WTC11 (cell line): Measurements from ENCODE around the gene PRPH. TPM values are rescaled to one million over a fixed set of nuclear protein-coding genes. Genes with fewer than 3 reads are reported as not detected.

Experiments used
- ATAC-seq: fragments of 200-7000 bp; cut with Tn5 transposase; 2 replicates; pipeline ENCODE4 v1.10.0; 2021; ENCODE audit warnings: mild to moderate bottlenecking, moderate library complexity
- CTCF ChIA-PET: fragments of 300-600 bp; sonication (Branson Sonifier 250); formaldehyde crosslinking; loops from one replicate; lab custom pipeline; 2021; ENCODE audit warnings: antibody characterized with exemption; lab: Charles Lee
- POLR2A ChIA-PET: fragments of 350-600 bp; sonication (Branson Sonifier 250); formaldehyde crosslinking; loops from one replicate; lab custom pipeline; 2021; ENCODE audit warnings: antibody characterized with exemption; lab: Charles Lee
- DNase-seq: peaks from one replicate; pipeline ENCODE4 v3.0.0; 2021; ENCODE audit warnings: low spot score
- H3K27ac Mint-ChIP-seq: 2 replicates; pipeline ENCODE4 v1.8.0; 2021; ENCODE audit warnings: mixed read lengths
- H3K27me3 Mint-ChIP-seq: 2 replicates; pipeline ENCODE4 v1.8.0; 2021; ENCODE audit warnings: low read depth, mild to moderate bottlenecking, moderate library complexity, mixed read lengths
- H3K36me3 Mint-ChIP-seq: 2 replicates; pipeline ENCODE4 v1.8.0; 2021; ENCODE audit warnings: mixed read lengths
- H3K4me1 Mint-ChIP-seq: 2 replicates; pipeline ENCODE4 v1.8.0; 2022; ENCODE audit warnings: mixed read lengths
- H3K4me3 Mint-ChIP-seq: 2 replicates; pipeline ENCODE4 v1.8.0; 2021; ENCODE audit warnings: mild to moderate bottlenecking, moderate library complexity, mixed read lengths
- H3K9me3 Mint-ChIP-seq: 2 replicates; pipeline ENCODE4 v1.8.0; 2021; ENCODE audit warnings: mixed read lengths
- ARID4B ChIP-seq: sonication (generic); formaldehyde crosslinking; IDR thresholded peaks from 2 replicates; pipeline ENCODE4 v1.8.0; 2023; ENCODE audit warnings: missing genetic modification reagents, mild to moderate bottlenecking, borderline replicate concordance
- CBFB ChIP-seq: sonication (generic); formaldehyde crosslinking; IDR thresholded peaks from 2 replicates; pipeline ENCODE4 v1.8.1; 2022; ENCODE audit warnings: mild to moderate bottlenecking, low read depth, missing genetic modification reagents
- CTCF ChIP-seq: fragments of 200-600 bp; IDR thresholded peaks from 2 replicates; pipeline ENCODE4 v1.8.0; 2022; ENCODE audit warnings: antibody characterized with exemption
- E2F5 ChIP-seq: sonication (generic); formaldehyde crosslinking; IDR thresholded peaks from 2 replicates; pipeline ENCODE4 v1.8.1; 2022; ENCODE audit warnings: mild to moderate bottlenecking, moderate library complexity, missing genetic modification reagents
- ETV6 ChIP-seq: sonication (generic); formaldehyde crosslinking; IDR thresholded peaks from 2 replicates; pipeline ENCODE4 v1.8.1; 2022; ENCODE audit warnings: mild to moderate bottlenecking, missing genetic modification reagents
- FOXP1 ChIP-seq: sonication (generic); formaldehyde crosslinking; IDR thresholded peaks from 2 replicates; pipeline ENCODE4 v1.8.0; 2022; ENCODE audit warnings: missing genetic modification reagents, mild to moderate bottlenecking, moderate library complexity, borderline replicate concordance
- FOXP4 ChIP-seq: sonication (generic); formaldehyde crosslinking; IDR thresholded peaks from 2 replicates; pipeline ENCODE4 v1.8.0; 2022; ENCODE audit warnings: mild to moderate bottlenecking, missing genetic modification reagents
- IRF1 ChIP-seq: sonication (generic); formaldehyde crosslinking; IDR thresholded peaks from 2 replicates; pipeline ENCODE4 v1.8.0; 2023; ENCODE audit warnings: missing genetic modification reagents
- OVOL2 ChIP-seq: fragments of 250-450 bp; sonication (Bioruptor Pico); IDR thresholded peaks from 2 replicates; pipeline ENCODE4 v1.9.0; 2021; ENCODE audit warnings: mild to moderate bottlenecking, borderline replicate concordance
- SMAD3 ChIP-seq: sonication (generic); formaldehyde crosslinking; IDR thresholded peaks from 2 replicates; pipeline ENCODE4 v1.8.0; 2022; ENCODE audit warnings: missing genetic modification reagents, mild to moderate bottlenecking, borderline replicate concordance
- SP1 ChIP-seq: sonication (generic); formaldehyde crosslinking; conservative IDR thresholded peaks from 2 replicates; pipeline ENCODE4 v1.8.1; 2022; ENCODE audit warnings: missing genetic modification reagents
- STAT6 ChIP-seq: sonication (generic); formaldehyde crosslinking; conservative IDR thresholded peaks from 2 replicates; pipeline ENCODE4 v1.8.1; 2023; ENCODE audit warnings: mild to moderate bottlenecking, low read depth, missing genetic modification reagents, moderate library complexity
- TP53 ChIP-seq: sonication (generic); formaldehyde crosslinking; IDR thresholded peaks from 2 replicates; pipeline ENCODE4 v1.8.1; 2023; ENCODE audit warnings: mild to moderate bottlenecking, missing genetic modification reagents
- ZNF219 ChIP-seq: sonication (generic); formaldehyde crosslinking; IDR thresholded peaks from 2 replicates; pipeline ENCODE4 v1.8.0; 2023; ENCODE audit warnings: missing genetic modification reagents, mild to moderate bottlenecking, borderline replicate concordance
- ZNF317 ChIP-seq: sonication (generic); formaldehyde crosslinking; IDR thresholded peaks from 2 replicates; pipeline ENCODE4 v1.8.1; 2023; ENCODE audit warnings: low read depth, mild to moderate bottlenecking, moderate library complexity, missing genetic modification reagents, borderline replicate concordance
- ZNF425 ChIP-seq: fragments of 250-450 bp; sonication (Bioruptor Pico); conservative IDR thresholded peaks from 2 replicates; pipeline ENCODE4 v1.9.0; 2021; ENCODE audit warnings: mild to moderate bottlenecking
- ZSCAN18 ChIP-seq: fragments of 250-450 bp; sonication (Bioruptor Pico); IDR thresholded peaks from 2 replicates; pipeline ENCODE4 v2.1.2; 2022; ENCODE audit warnings: mild to moderate bottlenecking, moderate library complexity
- total RNA-seq: library from RNA; stranded (reverse); gene quantifications from 3 replicates; pipeline ENCODE4 v1.2.3, GENCODE V29; 2021

Gene PRPH
- total RNA-seq, 1 experiment from 2014 or later, result 2.4 TPM

GRCh38 chr12:49334226-49334625, 39.3 kb downstream of the PRPH start:
- Mint-ChIP-seq H3K4me1 (peaks cover 41% of the 10 kb centered on the region), H3K27me3 (peaks cover 79% of the 10 kb centered on the region), H3K4me3 (no peak overlapping the region), H3K36me3 (peaks cover 9% of the 10 kb centered on the region; the same call in 1 of the 2 replicates), H3K27ac (no peak overlapping the region), H3K9me3 (no peaks in the 10 kb centered on the region)
- ChIA-PET POLR2A (interaction anchor here (1.4 kb wide), 1 partner anchor 11 kb away, joined by 3 read pairs; the partner anchor contains the start of gene TROAP), CTCF (interaction anchor here (1.7 to 6.4 kb wide), 6 partner anchors 8 to 40 kb away, joined by 3 to 234 read pairs (median 112); partner anchors contain the start of genes DNAJC22, PRPH and TROAP)
- TF ChIP-seq ARID4B (CRISPR knock-in tag) (no peak), OVOL2 (no peak), STAT6 (CRISPR knock-in tag) (no peak), ZNF425 (CRISPR knock-in tag) (no peak), FOXP4 (CRISPR knock-in tag) (no peak)
- TF ChIP-seq, all 79 proteins: peak for 0
- no peak for ATAC-seq
- no peak for DNase-seq

GRCh38 chr12:49334681-49335080, 39.7 kb downstream of the PRPH start:
- no peak overlapping the region for H3K27ac Mint-ChIP-seq
- H3K36me3 Mint-ChIP-seq, result peaks cover 8% of the 10 kb centered on the region; the same call in 1 of the 2 replicates
- H3K27me3 Mint-ChIP-seq, result peaks cover 83% of the 10 kb centered on the region
- no peak for ATAC-seq
- no peak for DNase-seq
- POLR2A ChIA-PET, result interaction anchor here (1.4 kb wide), 1 partner anchor 12 kb away, joined by 3 read pairs; the partner anchor contains the start of gene TROAP
- H3K4me1 Mint-ChIP-seq, result peaks cover 45% of the 10 kb centered on the region
- no peaks in the 10 kb centered on the region for H3K9me3 Mint-ChIP-seq
- H3K4me3 Mint-ChIP-seq, result no peak overlapping the region
- CTCF ChIA-PET, result interaction anchor here (4.0 to 6.4 kb wide), 5 partner anchors 8 to 45 kb away, joined by 25 to 234 read pairs (median 111); partner anchors contain the start of genes DNAJC22, PRPH and TROAP
- TF ChIP-seq CTCF (no peak), ZNF317 (CRISPR knock-in tag) (no peak), ZNF219 (no peak), SMAD3 (CRISPR knock-in tag) (no peak), CBFB (CRISPR knock-in tag) (no peak), ZSCAN18 (CRISPR knock-in tag) (no peak), ETV6 (CRISPR knock-in tag) (no peak), FOXP1 (no peak), IRF1 (no peak), E2F5 (CRISPR knock-in tag) (no peak), SP1 (CRISPR knock-in tag) (no peak), TP53 (no peak)
